Stomach smooth muscle (tissue), 2 donors: ENCODE data around the gene ACKR3.

Experiments
- H3K27ac ChIP-seq: one replicate; pipeline ENCODE4 v1.7.0; 2013; ENCODE audit warnings: mild to moderate bottlenecking, low read length, inconsistent platforms
- H3K27me3 ChIP-seq, 2 donors: one replicate each; pipeline ENCODE4 v1.7.0; 2013; ENCODE audit warnings: low read length in 2 of 2; ENCODE audit not compliant: insufficient read depth in 2 of 2, control insufficient read depth in 1 of 2
- H3K36me3 ChIP-seq, 2 donors: one replicate each; pipeline ENCODE4 v1.7.0; 2013; ENCODE audit warnings: low read length in 2 of 2; ENCODE audit not compliant: control insufficient read depth in 2 of 2, insufficient read depth in 2 of 2
- H3K4me1 ChIP-seq: one replicate; pipeline ENCODE4 v1.7.0; 2013; ENCODE audit warnings: low read length; ENCODE audit not compliant: control insufficient read depth, insufficient read depth
- H3K4me3 ChIP-seq, 2 donors: one replicate each; pipeline ENCODE4 v1.7.0; 2013; ENCODE audit warnings: low read length in 2 of 2
- H3K9ac ChIP-seq, 2 donors: one replicate each; pipeline ENCODE4 v1.7.0; 2013; ENCODE audit warnings: low read length in 2 of 2, mild to moderate bottlenecking in 1 of 2
- H3K9me3 ChIP-seq, 2 donors: one replicate each; pipeline ENCODE4 v1.7.0; 2013; ENCODE audit warnings: low read length in 2 of 2; ENCODE audit not compliant: control insufficient read depth in 2 of 2
- donor health status: healthy.
- donor health status: Pancreatic carcinoma.

Gene ACKR3

DNA sequence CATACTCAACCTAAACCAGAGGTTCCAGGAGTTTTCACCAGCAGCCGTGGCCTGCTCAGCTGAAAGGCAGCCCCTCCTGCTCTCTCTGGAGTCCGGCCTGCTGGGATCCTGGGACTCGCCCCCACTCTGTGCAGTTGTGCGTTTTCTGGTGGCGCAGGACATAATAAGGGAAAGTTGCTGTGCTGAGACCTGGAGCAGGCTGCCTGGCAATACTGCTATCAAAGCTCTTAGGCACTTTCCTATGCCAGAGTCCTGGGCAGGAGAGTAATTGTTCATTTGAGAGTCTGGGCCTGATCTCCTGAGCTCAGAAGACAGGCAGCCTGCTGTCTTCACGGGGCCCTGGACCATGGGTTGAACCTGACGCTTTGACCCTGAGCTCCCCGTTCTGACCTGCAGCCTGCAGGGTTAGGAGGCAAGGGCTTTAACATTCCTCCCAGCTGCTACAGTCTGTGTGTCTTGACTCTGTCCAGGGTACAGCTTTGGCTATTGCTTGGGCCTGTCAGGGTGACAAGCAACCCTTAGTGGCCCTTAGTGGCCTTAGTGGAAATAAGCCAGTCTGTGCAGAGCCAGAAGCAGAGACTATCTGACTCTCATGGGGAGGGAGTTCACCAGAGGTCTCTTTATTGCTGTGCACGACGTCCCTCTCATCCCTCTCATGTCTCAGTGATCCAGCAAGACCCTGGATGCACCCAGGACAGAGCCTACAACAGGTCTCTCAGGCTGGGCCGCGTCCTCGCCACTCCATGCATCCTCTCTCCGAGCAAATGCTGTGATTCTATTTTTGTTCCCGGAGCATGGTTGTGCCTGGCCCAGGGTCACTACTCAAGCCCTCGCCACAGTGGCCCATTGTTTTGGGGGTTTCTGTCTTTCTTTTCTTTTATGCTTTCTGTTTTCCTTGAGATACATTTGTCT is 60.6 kb downstream of the ACKR3 start:
- no peaks in the 10 kb centered on the region for H3K9me3 ChIP-seq
- no peak overlapping the region for H3K27ac ChIP-seq
- H3K27me3 ChIP-seq = peaks cover 0 to 2% of the 10 kb centered on the region in 2 donors
- no peak overlapping the region for H3K9ac ChIP-seq
- peaks cover 8% of the 10 kb centered on the region for H3K4me1 ChIP-seq
- no peak overlapping the region for H3K4me3 ChIP-seq
- no peaks in the 10 kb centered on the region for H3K36me3 ChIP-seq

DNA sequence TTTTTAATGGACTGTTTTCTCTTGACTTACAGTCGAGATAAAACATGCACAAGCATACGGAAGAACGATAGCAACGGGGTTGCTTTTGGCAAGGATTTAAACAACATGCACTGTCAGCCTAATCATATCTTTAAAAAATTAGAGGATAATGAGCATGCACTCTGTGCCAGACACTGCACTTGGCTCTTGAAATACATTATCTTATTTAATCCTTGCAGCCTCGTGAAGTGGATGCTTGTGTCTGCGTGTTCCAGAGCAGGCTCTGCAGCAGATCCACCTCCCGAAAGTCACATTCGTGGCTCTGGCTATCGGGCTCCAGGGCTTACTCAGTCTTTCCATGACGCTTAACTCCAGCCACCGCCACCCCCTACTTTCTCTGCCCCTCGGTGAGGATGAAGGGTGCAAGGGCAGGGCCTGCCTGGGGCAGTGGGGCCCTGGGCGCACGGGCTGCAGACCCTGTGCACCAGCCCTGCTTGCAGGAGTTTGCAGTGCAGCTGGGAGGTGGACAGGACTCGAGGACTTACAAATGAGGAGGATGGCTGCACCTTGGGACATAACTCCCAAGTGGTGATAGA is 61.7 kb downstream of the ACKR3 start:
- no peaks in the 10 kb centered on the region for H3K36me3 ChIP-seq
- peaks cover 8% of the 10 kb centered on the region for H3K4me1 ChIP-seq
- peak overlapping the region in 1 of 2 donors; percentile 8 for H3K4me3 ChIP-seq
- no peak overlapping the region for H3K9ac ChIP-seq
- no peaks in the 10 kb centered on the region for H3K9me3 ChIP-seq
- no peak overlapping the region for H3K27ac ChIP-seq
- peaks cover 0 to 2% of the 10 kb centered on the region in 2 donors for H3K27me3 ChIP-seq

DNA sequence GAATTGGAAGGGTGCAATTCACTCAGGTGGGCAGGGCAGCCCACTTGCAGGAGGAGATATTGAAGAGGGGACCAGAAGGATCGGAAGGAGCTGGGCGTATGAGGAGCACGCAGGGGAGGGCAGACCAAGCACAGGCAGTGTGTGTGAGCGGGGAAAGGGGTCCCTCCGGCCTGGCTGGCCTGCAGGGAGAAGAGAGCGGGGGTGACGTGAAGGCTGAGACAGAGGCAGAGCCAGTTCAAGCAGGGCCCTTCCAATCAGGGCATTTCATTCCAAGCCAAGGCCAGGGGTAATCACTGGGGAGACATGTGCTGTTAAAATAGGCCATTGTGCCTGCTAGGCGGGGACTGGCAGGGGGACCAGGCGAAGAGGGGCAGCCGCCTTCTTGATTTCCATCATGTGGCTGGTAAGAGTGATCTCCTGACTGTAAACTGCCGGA is 62.2 kb downstream of the ACKR3 start:
- no peaks in the 10 kb centered on the region for H3K36me3 ChIP-seq
- H3K9me3 ChIP-seq = no peaks in the 10 kb centered on the region
- H3K4me3 ChIP-seq = no peak overlapping the region
- peaks cover 0 to 2% of the 10 kb centered on the region in 2 donors for H3K27me3 ChIP-seq
- peaks cover 8% of the 10 kb centered on the region for H3K4me1 ChIP-seq
- no peak overlapping the region for H3K27ac ChIP-seq
- H3K9ac ChIP-seq = no peak overlapping the region
